Middle frontal gyrus (tissue), 1 donor: ENCODE results near the gene PDE3A.
A peak's percentile ranks its signal among the peaks of the same experiment; 100 is the strongest.
"Not testable (repeated sequence)": the region's sequence is repeated elsewhere in the genome, so short reads cannot be mapped to it uniquely, and the experiment has no call there.

Experiments
- DNase-seq: peaks from one replicate; pipeline ENCODE4 v3.0.0-alpha.2; 2015; ENCODE audit warnings: low spot score; ENCODE audit errors: extremely low spot score

Gene PDE3A

DNA sequence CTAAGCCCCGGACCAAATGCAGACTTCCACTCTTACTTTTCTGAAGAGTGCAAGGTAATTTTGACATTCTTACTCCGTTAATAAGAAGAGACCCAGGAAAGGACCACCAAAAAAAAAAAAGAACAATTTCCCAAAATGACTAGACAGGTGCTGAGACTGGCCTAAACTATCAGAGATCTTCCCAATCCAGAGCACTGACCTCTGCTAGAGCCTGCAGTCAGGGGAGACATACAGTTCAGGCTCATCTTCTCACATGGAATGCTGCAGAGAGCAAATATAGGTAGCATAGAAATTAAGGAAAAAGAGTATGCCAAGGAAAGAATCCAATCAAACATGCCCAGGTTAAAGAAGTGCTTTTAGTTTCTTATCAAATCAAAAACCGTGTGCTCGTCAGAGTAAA is 177.9 kb downstream of the PDE3A start:
- no peak for DNase-seq

- DNase-seq, result no peak
Measured at GRCh38 chr12:20547816-20548575, 179.7 kb downstream of the PDE3A start.

- DNase-seq, result no peak
Measured at GRCh38 chr12:20548611-20549010, 180.3 kb downstream of the PDE3A start.

DNA sequence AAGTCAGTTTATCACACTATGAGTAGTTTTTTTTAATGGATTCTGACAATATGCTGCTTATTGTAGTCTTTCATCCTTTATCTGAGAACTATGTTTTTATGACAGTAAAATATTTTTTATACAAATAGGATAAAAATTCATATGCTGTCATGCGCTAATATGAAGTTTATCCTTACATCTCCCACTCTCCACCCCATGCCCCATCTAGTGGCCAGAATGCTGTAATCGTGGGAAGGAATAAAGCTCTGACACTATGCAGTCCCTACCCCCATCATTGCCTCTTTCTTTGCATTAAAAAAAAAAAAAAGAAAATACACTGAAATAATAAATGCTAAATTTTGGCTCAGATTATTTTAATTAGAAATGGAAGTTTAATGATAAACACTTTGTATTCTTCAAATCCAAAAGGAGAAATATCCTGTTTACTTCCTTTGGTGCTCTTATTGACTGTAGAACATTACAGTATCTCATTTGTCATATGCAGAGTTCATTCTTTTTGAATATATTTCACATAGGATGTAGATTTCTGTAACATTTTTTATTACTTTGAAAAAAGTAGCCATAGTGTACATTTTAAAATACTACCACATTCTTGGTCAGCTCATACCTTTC is 180.9 kb downstream of the PDE3A start:
- DNase-seq, result no peak

DNA sequence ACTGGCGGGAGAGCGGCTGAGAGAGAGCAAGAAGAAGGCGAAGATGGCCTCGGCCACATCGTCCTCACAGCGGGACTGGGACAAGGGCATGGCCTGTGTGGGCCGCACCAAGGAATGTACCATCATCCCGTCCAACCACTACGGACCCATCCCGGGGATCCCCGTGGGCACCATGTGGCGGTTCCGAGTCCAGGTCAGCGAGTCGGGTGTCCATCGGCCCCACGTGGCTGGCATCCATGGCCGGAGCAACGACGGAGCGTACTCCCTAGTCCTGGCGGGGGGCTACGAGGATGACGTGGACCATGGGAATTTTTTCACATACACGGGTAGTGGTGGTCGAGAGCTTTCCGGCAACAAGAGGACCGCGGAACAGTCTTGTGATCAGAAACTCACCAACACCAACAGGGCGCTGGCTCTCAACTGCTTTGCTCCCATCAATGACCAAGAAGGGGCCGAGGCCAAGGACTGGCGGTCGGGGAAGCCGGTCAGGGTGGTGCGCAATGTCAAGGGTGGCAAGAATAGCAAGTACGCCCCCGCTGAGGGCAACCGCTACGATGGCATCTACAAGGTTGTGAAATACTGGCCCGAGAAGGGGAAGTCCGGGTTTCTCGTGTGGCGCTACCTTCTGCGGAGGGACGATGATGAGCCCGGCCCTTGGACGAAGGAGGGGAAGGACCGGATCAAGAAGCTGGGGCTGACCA is 183.6 kb downstream of the PDE3A start:
- DNase-seq, result not testable (repeated sequence)

DNA sequence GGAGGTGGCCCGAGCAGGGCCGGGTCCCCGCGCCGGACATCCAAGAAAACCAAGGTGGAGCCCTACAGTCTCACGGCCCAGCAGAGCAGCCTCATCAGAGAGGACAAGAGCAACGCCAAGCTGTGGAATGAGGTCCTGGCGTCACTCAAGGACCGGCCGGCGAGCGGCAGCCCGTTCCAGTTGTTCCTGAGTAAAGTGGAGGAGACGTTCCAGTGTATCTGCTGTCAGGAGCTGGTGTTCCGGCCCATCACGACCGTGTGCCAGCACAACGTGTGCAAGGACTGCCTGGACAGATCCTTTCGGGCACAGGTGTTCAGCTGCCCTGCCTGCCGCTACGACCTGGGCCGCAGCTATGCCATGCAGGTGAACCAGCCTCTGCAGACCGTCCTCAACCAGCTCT is 184.2 kb downstream of the PDE3A start:
- DNase-seq, result not testable (repeated sequence)

- DNase-seq, result no peak
Measured at GRCh38 chr12:20555015-20555414, 186.7 kb downstream of the PDE3A start.

GRCh38 chr12:20555771-20556170 is 187.4 kb downstream of the PDE3A start:
- no peak for DNase-seq

DNA sequence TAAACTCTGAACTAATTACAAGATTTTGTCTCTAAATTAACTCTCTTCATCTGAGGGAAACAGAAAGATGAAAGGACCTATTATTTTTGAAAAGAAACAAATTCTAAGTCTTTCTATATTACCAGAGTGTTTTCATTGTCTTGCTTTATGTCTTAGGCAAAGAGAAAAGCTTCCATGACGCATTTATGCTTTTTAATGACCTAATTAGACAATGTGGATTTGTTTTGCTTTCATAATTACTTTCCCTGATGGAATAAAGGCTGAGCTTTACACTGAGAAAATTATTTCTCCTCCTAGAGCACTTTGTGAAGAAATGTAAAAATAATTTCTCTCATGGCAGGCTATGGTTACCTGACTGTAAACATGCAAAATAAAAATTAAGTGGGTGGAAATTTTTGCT is 188.8 kb downstream of the PDE3A start:
- no peak for DNase-seq

GRCh38 chr12:20560935-20561334 is 192.6 kb downstream of the PDE3A start:
- DNase-seq, result no peak

- no peak for DNase-seq
Measured at GRCh38 chr12:20561871-20562270, 193.5 kb downstream of the PDE3A start.

DNA sequence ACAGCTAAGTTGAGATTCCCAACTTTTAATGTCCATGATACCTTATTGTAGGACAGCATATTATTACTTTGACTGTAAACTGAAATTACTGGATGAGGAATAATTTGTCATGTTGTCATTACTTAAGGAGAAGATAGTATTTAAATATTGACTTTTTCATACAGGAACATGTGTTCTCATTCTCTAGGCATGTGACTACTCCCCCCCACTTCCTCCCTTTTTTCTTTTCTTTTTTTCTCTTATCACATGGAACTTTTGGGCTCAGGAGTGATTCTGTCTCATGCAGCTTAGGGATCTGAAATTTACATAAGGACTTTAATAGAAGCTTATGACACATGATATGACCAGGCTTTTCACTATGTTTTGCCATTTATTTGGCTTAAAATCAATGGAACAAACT is 199.1 kb downstream of the PDE3A start:
- DNase-seq, result no peak

- DNase-seq, result no peak
Measured at GRCh38 chr12:20572451-20572850, 204.1 kb downstream of the PDE3A start.

DNA sequence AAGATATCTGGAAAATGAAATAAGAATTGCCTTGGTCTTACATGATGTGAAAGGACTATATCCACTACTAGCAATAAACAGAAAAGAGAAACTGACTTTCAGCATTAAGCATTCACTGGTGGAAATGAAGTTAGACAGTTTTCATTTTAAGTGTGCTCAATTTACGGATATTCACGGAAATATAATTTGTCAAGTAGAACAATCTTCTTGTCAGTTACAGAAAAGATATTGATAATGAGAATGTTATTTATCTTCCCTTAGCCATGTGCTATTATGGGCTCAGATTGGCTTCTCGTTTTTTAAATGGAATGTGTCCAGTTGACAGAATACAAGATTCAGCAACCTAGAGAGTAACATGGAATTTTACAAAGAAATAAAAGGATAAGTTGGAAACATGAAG is 208.2 kb downstream of the PDE3A start:
- no peak for DNase-seq

DNA sequence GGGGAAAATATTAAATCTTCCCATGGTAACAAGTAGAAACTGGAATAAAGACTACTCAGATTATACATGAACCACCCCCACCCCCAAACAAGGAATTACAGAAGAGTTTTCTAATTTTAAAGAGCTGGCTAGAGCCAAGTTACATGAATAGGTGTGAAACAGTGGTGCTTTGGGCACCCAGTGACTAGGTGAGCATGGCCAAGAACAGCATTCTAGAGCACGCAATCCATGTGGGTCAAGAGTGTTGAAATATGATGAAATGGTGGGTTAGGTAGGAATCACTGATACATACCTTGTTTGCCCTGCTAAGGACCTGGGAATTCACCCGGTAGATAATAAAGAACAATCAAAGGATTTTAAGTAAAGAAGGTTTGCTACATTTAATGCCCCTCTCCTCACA is 208.7 kb downstream of the PDE3A start:
- DNase-seq, result no peak

- DNase-seq, result no peak
Measured at GRCh38 chr12:20578142-20578541, 209.8 kb downstream of the PDE3A start.

- DNase-seq, result no peak
Measured at GRCh38 chr12:20585055-20585625, 216.8 kb downstream of the PDE3A start.

- no peak for DNase-seq
Measured at GRCh38 chr12:20585913-20586312, 217.6 kb downstream of the PDE3A start.

DNA sequence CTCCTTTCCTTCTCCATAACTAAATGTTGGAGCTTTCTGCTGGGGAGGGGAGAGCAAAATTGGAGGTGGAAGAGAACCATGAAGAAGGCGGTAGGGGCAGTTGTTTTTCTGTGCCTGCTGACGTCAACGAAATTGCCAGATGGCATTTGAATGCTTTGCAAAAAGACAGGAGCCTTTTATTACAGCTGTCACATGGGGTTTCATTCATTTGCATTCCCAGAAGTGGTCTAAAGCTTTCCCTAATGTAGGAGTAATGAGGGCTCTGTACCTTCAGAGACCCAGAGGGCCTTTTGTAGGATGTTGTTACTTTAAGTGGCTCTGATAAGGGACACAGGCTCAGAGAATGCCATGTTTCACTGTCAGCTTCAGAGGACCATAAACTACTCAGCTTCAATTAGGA is 219.7 kb downstream of the PDE3A start:
- peak; percentile 55 for DNase-seq

DNA sequence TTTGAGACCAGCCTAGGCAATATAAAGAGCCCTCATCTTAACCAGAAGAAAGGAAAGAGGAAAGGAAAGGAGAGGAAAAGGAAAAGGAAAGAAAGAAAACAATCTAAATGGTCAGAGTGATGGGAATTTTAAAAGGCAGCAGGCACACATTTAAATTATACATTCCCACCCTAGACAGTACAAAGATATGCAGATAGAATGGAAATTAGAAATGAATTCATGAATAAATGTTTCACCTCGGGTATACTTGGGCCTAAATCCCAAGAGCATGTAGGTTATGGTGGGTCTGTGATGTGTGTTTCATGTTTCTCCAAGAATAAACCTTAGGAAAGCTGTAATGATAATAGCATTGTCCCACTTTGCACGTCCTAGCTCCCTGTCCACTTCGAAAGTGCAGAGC is 222.2 kb downstream of the PDE3A start:
- DNase-seq, result no peak

DNA sequence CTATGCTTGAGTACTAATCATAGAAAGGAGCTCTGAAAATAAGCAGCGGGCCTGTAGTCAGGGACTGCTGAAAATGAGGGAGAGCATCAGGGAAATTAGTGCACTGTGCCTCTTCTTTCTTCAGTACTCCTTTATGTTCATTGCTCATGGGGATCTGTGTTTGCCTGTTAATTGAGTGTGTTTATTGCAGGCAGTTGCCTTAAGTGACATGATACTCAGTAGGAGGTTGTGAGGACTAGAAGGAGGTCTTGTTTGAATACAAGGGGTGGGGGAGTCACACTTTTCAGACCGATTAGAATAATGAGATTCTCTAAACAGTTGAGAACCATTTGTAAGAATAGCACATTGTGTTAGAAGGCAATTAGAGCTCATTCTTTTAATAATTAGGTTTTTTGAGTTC is 224.2 kb downstream of the PDE3A start:
- no peak for DNase-seq

GRCh38 chr12:20593611-20594010 is 225.3 kb downstream of the PDE3A start:
- DNase-seq, result no peak
